Measurements from ENCODE around the gene MEMO1. TPM values are rescaled to one million over a fixed set of nuclear protein-coding genes. Genes with fewer than 3 reads are reported as not detected.
A peak's percentile ranks its signal among the peaks of the same experiment; 100 is the strongest.
"Not testable (repeated sequence)": the region's sequence is repeated elsewhere in the genome, so short reads cannot be mapped to it uniquely, and the experiment has no call there.

MEMO1 gene
- total RNA-seq, 1 experiment from 2014 or later = 49.5 TPM

- no peak overlapping the region for H3K4me2 ChIP-seq (ENCODE audit: low read length)
- no peaks in the 10 kb centered on the region; the same call in 1 of the 2 replicates for H3K36me3 ChIP-seq (ENCODE audit: low read depth, low read length)
- H3K4me1 ChIP-seq (ENCODE audit: insufficient read depth, low read length) = peaks cover 17% of the 10 kb centered on the region; the same call in 1 of the 2 replicates
- ATAC-seq (no peak), DNase-seq (no peak)
- no TSS peak for BruUV-seq (replicated peaks)
- peaks cover 17% of the 10 kb centered on the region for H4K20me1 ChIP-seq (ENCODE audit: low read length)
- H3K9me2 ChIP-seq (replicated peaks; ENCODE audit: low read length) = no peaks in the 10 kb centered on the region
- H3K79me2 ChIP-seq (ENCODE audit: low read length) = peaks cover 19% of the 10 kb centered on the region
- no peak overlapping the region for H3K9ac ChIP-seq (ENCODE audit: low read length)
- no peak overlapping the region for H3K27ac ChIP-seq (ENCODE audit: low read length)
- POLR2A ChIA-PET (ENCODE audit: unreplicated experiment) = interaction anchor here (0.7 kb wide), 1 partner anchor 153 kb away, joined by 7 read pairs; the partner anchor contains the start of gene SLC30A6
- H3K4me3 ChIP-seq (ENCODE audit: low read length) = no peak overlapping the region
- TF ChIP-seq CTCF (conservative IDR thresholded peaks at IDR 0.05; ENCODE audit: low read depth, low read length) (no peak), EZH2phosphoT487 (IDR thresholded peaks at IDR 0.05; ENCODE audit: borderline replicate concordance, low read length) (no peak), EZH2 (IDR thresholded peaks at IDR 0.05; ENCODE audit: low read length, unreplicated experiment) (no peak)
- no peak overlapping the region for H2AFZ ChIP-seq (ENCODE audit: low read length)
- H3F3A ChIP-seq (ENCODE audit: low read length, unreplicated experiment) = no peaks in the 10 kb centered on the region
- CTCF ChIA-PET = no interaction called here
- H3K27me3 ChIP-seq (ENCODE audit: low read length) = no peaks in the 10 kb centered on the region
- intact Hi-C loops (cut with micrococcal nuclease) = no loop called here
- no peaks in the 10 kb centered on the region for H3K9me3 ChIP-seq (ENCODE audit: low read length)
Observed at GRCh38 chr2:32012872-32013271, 2.1 kb upstream of the MEMO1 start.

- DNase-seq = no peak
- POLR2A ChIA-PET (ENCODE audit: unreplicated experiment) = interaction anchor here (0.5 kb wide), 1 partner anchor 26 kb away, joined by 12 read pairs; no protein-coding TSS in a partner anchor
- Histone ChIP-seq H3K36me3 (ENCODE audit: low read depth, low read length) (no peaks in the 10 kb centered on the region), H3K9me2 (replicated peaks; ENCODE audit: low read length) (no peaks in the 10 kb centered on the region), H4K20me1 (ENCODE audit: low read length) (peaks cover 28% of the 10 kb centered on the region), H3K79me2 (ENCODE audit: low read length) (peaks cover 32% of the 10 kb centered on the region), H3K4me3 (ENCODE audit: low read length) (peak overlapping the region; percentile 72), H3K27me3 (ENCODE audit: low read length) (no peaks in the 10 kb centered on the region), H2AFZ (ENCODE audit: low read length) (peak overlapping the region; percentile 82), H3K4me2 (ENCODE audit: low read length) (peak overlapping the region; percentile 88), H3K9ac (ENCODE audit: low read length) (peak overlapping the region; percentile 72), H3K4me1 (ENCODE audit: insufficient read depth, low read length) (peaks cover 23% of the 10 kb centered on the region; the same call in 1 of the 2 replicates), H3K9me3 (ENCODE audit: low read length) (no peaks in the 10 kb centered on the region), H3F3A (ENCODE audit: low read length, unreplicated experiment) (no peaks in the 10 kb centered on the region), H3K27ac (ENCODE audit: low read length) (peak overlapping the region; percentile 81)
- intact Hi-C loops (cut with micrococcal nuclease) = loop anchor here (1.0 kb wide), 1 partner anchor 52 kb away; the partner anchor contains the start of gene SPAST
- ATAC-seq = no peak; the same call in 1 of the 2 replicates
- CTCF ChIA-PET = interaction anchor here (0.6 kb wide), 1 partner anchor 24 kb away, joined by 3 read pairs; no protein-coding TSS in a partner anchor
- TF ChIP-seq CTCF (conservative IDR thresholded peaks at IDR 0.05; ENCODE audit: low read depth, low read length) (no peak), EZH2phosphoT487 (IDR thresholded peaks at IDR 0.05; ENCODE audit: borderline replicate concordance, low read length) (no peak), EZH2 (IDR thresholded peaks at IDR 0.05; ENCODE audit: low read length, unreplicated experiment) (no peak)
- BruUV-seq (replicated peaks) = TSS peak; percentile 96
Observed at GRCh38 chr2:32011485-32011960, 715 bp upstream of the MEMO1 start.

- peak; percentile 74 for ATAC-seq
- Histone ChIP-seq H3K4me1 (ENCODE audit: insufficient read depth, low read length) (peaks cover 27% of the 10 kb centered on the region; the same call in 1 of the 2 replicates), H3K79me2 (ENCODE audit: low read length) (peaks cover 45% of the 10 kb centered on the region), H4K20me1 (ENCODE audit: low read length) (peaks cover 40% of the 10 kb centered on the region), H3K4me3 (ENCODE audit: low read length) (peak overlapping the region; percentile 51)
- H3K9me2 ChIP-seq (replicated peaks; ENCODE audit: low read length); H3K9me3 ChIP-seq (ENCODE audit: low read length); H3F3A ChIP-seq (ENCODE audit: low read length, unreplicated experiment); H2AFZ ChIP-seq (ENCODE audit: low read length); CTCF ChIA-PET; H3K36me3 ChIP-seq (ENCODE audit: low read depth, low read length); H3K27me3 ChIP-seq (ENCODE audit: low read length); H3K27ac ChIP-seq (ENCODE audit: low read length); H3K4me2 ChIP-seq (ENCODE audit: low read length); intact Hi-C loops (cut with micrococcal nuclease); BruUV-seq (replicated peaks); H3K9ac ChIP-seq (ENCODE audit: low read length): not testable (repeated sequence)
- peak; percentile 32 for DNase-seq
- POLR2A ChIA-PET (ENCODE audit: unreplicated experiment) = interaction anchor here (0.6 kb wide), 1 partner anchor 29 kb away, joined by 3 read pairs; the partner anchor contains the start of gene DPY30
Observed at GRCh38 chr2:32010280-32010669, 533 bp downstream of the MEMO1 start.

Measured in PC-3 (cell line).